ENCODE results near the gene IL10.

DNA sequence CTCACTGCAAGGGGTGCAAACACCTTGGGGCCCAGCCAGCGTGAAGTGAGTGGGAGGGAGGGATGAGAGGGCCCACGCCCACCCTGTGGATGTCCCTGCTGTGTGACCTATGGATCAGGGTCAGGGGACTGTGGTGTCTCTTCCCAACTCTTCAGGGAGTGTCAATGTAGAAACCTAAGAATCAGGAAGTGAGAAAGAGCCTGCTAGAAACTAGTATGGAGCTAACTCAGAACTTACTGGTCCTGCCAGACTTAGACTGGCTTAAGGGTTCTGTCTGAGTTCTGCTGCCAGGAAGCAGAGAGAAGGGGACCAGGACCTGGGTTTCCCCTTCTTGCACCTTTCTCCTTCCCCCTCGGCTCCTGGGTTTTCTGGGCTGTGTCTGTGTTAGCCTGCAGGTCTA, 1.8 kb upstream of the IL10 start:
- TF ChIP-seq POLR2AphosphoS5 (IDR thresholded peaks at IDR 0.05; ENCODE audit: borderline replicate concordance, low read depth, low read length), result no peak
- TF ChIP-seq EZH2 (IDR thresholded peaks at IDR 0.05), result no peak
- TF ChIP-seq FOXP2 (optimal IDR thresholded peaks at IDR 0.05; ENCODE audit: control extremely low read depth, extremely low read length, insufficient read depth), result no peak
